Gastroesophageal sphincter (tissue), 3 donors: ENCODE data around the gene LY9.

Source experiments
- POLR2A ChIP-seq, 2 donors: fragments of 450-650 bp; IDR thresholded peaks; one replicate each; pipeline ENCODE4 v1.6.1; 2017; ENCODE audit warnings: antibody characterized with exemption in 2 of 2, mild to moderate bottlenecking in 2 of 2, moderate library complexity in 1 of 2
- TF ChIP-seq, protein P1 (sequence below), 4 experiments: fragments of 200-600 bp in 2 of 4; fragments of 450-650 bp in 2 of 4; sonication (generic) in 1 of 4; IDR thresholded peaks; one replicate each; pipeline ENCODE4 v1.5.1; 2017 to 2019; ENCODE audit warnings: antibody characterized with exemption in 4 of 4, mild to moderate bottlenecking in 2 of 4, moderate library complexity in 2 of 4

DNA sequence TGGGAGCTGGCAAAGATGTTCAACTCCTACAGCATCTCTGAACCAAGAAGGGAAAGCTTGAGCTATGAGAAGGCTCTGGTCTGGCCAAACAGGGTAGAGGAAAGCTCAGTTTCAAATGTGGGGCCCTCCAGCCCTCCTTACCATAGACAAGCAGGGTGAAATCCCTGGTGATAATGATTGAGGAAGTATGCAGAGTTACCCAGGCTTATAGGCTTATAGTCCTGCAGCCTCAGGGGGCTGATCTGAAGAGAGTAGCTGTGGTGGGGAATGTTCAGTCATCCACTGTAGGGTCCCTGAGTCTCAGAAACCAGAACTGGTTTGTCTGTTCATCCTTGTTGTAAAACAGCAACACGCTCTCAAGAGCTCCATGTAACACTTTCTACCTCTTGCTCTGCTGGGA lies 19.8 kb upstream of the LY9 start:
- TF ChIP-seq POLR2A (IDR thresholded peaks at IDR 0.05), result no peak
- TF ChIP-seq, protein P1, sequence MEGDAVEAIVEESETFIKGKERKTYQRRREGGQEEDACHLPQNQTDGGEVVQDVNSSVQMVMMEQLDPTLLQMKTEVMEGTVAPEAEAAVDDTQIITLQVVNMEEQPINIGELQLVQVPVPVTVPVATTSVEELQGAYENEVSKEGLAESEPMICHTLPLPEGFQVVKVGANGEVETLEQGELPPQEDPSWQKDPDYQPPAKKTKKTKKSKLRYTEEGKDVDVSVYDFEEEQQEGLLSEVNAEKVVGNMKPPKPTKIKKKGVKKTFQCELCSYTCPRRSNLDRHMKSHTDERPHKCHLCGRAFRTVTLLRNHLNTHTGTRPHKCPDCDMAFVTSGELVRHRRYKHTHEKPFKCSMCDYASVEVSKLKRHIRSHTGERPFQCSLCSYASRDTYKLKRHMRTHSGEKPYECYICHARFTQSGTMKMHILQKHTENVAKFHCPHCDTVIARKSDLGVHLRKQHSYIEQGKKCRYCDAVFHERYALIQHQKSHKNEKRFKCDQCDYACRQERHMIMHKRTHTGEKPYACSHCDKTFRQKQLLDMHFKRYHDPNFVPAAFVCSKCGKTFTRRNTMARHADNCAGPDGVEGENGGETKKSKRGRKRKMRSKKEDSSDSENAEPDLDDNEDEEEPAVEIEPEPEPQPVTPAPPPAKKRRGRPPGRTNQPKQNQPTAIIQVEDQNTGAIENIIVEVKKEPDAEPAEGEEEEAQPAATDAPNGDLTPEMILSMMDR (IDR thresholded peaks at IDR 0.05), result no peak
